Measurements from ENCODE around the gene PCBP4. TPM values are rescaled to one million over a fixed set of nuclear protein-coding genes. Genes with fewer than 3 reads are reported as not detected.

Gene PCBP4
- total and polyA plus RNA-seq, 7 experiments from 2014 or later = 8.0 to 21.1 (median 13.8) TPM

DNA sequence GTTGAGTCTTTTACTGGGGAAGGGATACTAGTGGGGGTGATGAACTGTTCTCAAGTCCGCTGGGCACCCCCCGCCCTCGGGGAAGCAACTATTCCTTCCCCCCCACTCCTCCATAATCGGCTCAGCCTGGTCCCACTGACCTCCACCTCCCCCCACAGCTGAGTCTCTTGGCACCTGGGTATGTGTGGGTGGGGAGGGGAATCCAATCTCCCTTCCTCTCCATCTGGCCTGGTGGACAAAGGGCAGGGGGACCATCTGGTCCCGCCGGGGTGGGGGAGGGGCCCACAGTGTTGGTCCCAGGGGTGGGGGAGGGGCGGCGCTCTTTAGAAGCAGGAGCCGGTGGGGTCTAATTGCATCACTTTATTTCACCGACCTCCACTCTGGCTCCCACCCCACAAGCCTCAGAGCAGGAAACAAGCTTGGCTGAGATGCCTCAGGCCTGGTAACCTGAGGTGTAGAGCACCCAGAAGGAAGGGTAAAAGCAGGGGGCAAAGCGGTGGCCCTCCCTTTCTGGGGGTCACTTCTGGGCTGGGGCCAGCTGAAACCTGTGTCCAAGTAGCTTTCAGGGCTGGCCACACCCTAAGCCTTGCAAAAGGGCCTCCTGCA lies 1.0 kb upstream of the PCBP4 start:
- Histone ChIP-seq H3K4me1 (ENCODE audit: control insufficient read depth in 2 of 2, insufficient read depth in 2 of 2, low read length in 2 of 2) (peaks cover 7 to 9% of the 10 kb centered on the region in 2 donors), H3K27me3 (ENCODE audit: control insufficient read depth in 2 of 2, insufficient read depth in 2 of 2, low read length in 2 of 2) (no peaks in the 10 kb centered on the region), H3K4me3 (ENCODE audit: low read length) (peak overlapping the region; percentile 11), H3K9me3 (ENCODE audit: control insufficient read depth in 2 of 3, low read length in 3 of 3) (no peaks in the 10 kb centered on the region), H3K36me3 (ENCODE audit: control insufficient read depth in 2 of 3, insufficient read depth in 3 of 3, low read length in 3 of 3) (no peaks in the 10 kb centered on the region), H3K27ac (ENCODE audit: low read depth, low read length) (peak overlapping the region; percentile 69)
- Mint-ChIP-seq H3K4me1 (peaks cover 23 to 49% (median 27%) of the 10 kb centered on the region in 7 donors), H3K4me3 (peak overlapping the region; percentile 64 to 95 (median 82)), H3K9me3 (no peaks in the 10 kb centered on the region), H3K27ac (peak overlapping the region in 7 of 9 donors; percentile 4 to 77 (median 65)), H3K27me3 (peaks cover 0 to 10% (median 0%) of the 10 kb centered on the region in 5 donors), H3K36me3 (peaks cover 0 to 3% (median 0%) of the 10 kb centered on the region in 5 donors)
- ChIA-PET CTCF (no interaction called here), POLR2A (interaction anchor here (0.6 to 3.6 kb wide), 5 partner anchors 8 to 223 kb away, joined by 3 to 16 read pairs (median 3); partner anchors contain the start of gene ACY1)
- DNase-seq (no peak), ATAC-seq (no peak)
- intact Hi-C loops (cut with micrococcal nuclease) = no loop called here

DNA sequence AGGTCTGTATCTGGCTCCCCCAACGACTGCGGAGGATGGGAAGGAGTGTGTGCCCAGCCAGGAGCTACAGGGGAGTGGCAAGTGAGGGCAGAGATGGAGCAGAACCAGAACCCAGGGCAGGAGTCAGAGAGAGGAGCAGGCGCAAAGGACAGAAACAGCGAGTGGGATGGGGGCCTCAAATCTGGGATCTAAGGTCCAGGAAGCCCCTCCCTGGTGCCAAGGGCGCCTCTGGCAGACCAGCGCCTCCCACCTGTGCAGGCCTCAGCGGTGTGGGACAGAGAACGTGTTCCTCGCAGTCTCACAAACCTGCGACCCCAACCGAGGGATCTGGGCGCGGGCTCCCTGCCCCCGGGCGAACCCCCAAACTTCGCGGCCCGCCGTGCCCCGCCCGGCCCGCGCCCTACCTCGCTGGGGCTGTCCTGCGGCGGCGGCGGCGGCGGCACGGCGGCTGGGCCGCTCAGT lies 301 bp downstream of the PCBP4 start:
- peak; percentile 73 for ATAC-seq
- ChIA-PET POLR2A (interaction anchor here (0.9 to 3.6 kb wide), 6 partner anchors 13 to 35 kb away, joined by 3 to 16 read pairs (median 4); partner anchors contain the start of genes ACY1, PARP3 and RRP9), CTCF (no interaction called here)
- no peaks in the 10 kb centered on the region for H3K36me3 ChIP-seq (ENCODE audit: control insufficient read depth in 2 of 3, insufficient read depth in 3 of 3, low read length in 3 of 3)
- Mint-ChIP-seq H3K36me3 (peaks cover 0 to 3% (median 0%) of the 10 kb centered on the region in 5 donors), H3K4me1 (peaks cover 21 to 44% (median 24%) of the 10 kb centered on the region in 7 donors), H3K9me3 (no peaks in the 10 kb centered on the region), H3K27me3 (peaks cover 0 to 10% (median 0%) of the 10 kb centered on the region in 5 donors), H3K27ac (peak overlapping the region in 8 of 9 donors; percentile 36 to 80 (median 66)), H3K4me3 (peak overlapping the region; percentile 77 to 95 (median 84))
- DNase-seq = peak in 4 of 9 donors; percentile 19 to 40 (median 27)
- intact Hi-C loops (cut with micrococcal nuclease) = loop anchor here in 1 of 2 donors (1.0 kb wide), 1 partner anchor 25 kb away; the partner anchor contains the start of gene PARP3
- H3K9me3 ChIP-seq (ENCODE audit: control insufficient read depth in 2 of 3, low read length in 3 of 3) = no peaks in the 10 kb centered on the region
- peaks cover 7 to 9% of the 10 kb centered on the region in 2 donors for H3K4me1 ChIP-seq (ENCODE audit: control insufficient read depth in 2 of 2, insufficient read depth in 2 of 2, low read length in 2 of 2)
- H3K27ac ChIP-seq (ENCODE audit: low read depth, low read length) = peak overlapping the region; percentile 75
- H3K27me3 ChIP-seq (ENCODE audit: control insufficient read depth in 2 of 2, insufficient read depth in 2 of 2, low read length in 2 of 2) = no peaks in the 10 kb centered on the region
- peak overlapping the region; percentile 70 for H3K4me3 ChIP-seq (ENCODE audit: low read length)

DNA sequence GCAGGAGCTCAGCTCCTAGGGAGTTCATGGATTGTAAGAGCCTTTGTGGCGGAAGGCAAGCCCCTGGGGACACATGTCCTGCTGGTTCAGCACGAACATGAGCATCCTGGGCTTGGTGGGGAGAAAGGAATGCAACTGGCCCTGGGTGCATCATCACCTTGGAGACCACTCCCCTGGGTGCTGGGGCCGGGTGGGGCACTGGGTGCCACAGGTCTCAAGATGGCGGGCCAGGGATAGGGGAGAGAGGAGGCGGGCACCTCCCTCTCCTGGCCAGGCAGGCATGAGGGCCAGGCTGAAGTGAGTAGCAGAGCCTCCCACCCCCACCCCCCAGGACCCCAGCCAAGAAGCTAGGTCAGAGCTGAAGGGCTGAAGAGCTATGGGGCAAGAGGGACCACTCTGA lies 768 bp downstream of the PCBP4 start:
- Mint-ChIP-seq H3K36me3 (peaks cover 0 to 3% (median 0%) of the 10 kb centered on the region in 5 donors), H3K27ac (peak overlapping the region in 8 of 9 donors; percentile 36 to 80 (median 66)), H3K9me3 (no peaks in the 10 kb centered on the region), H3K4me1 (peaks cover 21 to 43% (median 24%) of the 10 kb centered on the region in 7 donors), H3K27me3 (peaks cover 0 to 10% (median 0%) of the 10 kb centered on the region in 5 donors), H3K4me3 (peak overlapping the region; percentile 77 to 95 (median 84))
- ATAC-seq (no peak), DNase-seq (no peak)
- Histone ChIP-seq H3K4me3 (ENCODE audit: low read length) (peak overlapping the region; percentile 70), H3K27ac (ENCODE audit: low read depth, low read length) (peak overlapping the region; percentile 75), H3K36me3 (ENCODE audit: control insufficient read depth in 2 of 3, insufficient read depth in 3 of 3, low read length in 3 of 3) (no peaks in the 10 kb centered on the region), H3K9me3 (ENCODE audit: control insufficient read depth in 2 of 3, low read length in 3 of 3) (no peaks in the 10 kb centered on the region), H3K4me1 (ENCODE audit: control insufficient read depth in 2 of 2, insufficient read depth in 2 of 2, low read length in 2 of 2) (peaks cover 7 to 9% of the 10 kb centered on the region in 2 donors), H3K27me3 (ENCODE audit: control insufficient read depth in 2 of 2, insufficient read depth in 2 of 2, low read length in 2 of 2) (no peaks in the 10 kb centered on the region)
- intact Hi-C loops (cut with micrococcal nuclease) = no loop called here
- ChIA-PET CTCF (no interaction called here), POLR2A (interaction anchor here (0.9 to 3.6 kb wide), 5 partner anchors 9 to 35 kb away, joined by 3 to 16 read pairs (median 5); partner anchors contain the start of genes ABHD14A, ACY1, PARP3 and RRP9)

DNA sequence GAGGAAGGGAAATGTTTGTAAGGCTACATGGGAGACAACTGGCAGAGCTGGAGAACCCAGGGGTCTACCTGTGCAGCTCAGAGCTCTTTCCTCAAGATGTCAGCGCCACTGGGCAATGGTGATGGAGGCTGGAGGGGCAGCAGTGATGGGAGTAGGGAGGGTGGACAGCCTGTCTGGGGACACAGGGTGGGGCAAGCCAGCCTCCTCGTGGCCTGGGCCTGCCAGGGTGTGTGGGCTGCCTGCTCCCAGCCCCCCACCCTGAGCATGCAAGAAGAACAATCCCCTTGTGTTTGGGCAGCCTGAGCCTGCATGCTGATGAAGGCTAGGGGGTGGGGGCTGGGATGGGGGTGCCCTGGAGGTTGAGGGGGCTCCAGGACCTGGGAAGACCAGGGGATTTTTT lies 1.2 kb downstream of the PCBP4 start:
- ChIA-PET POLR2A (interaction anchor here (1.1 to 3.6 kb wide), 5 partner anchors 8 to 24 kb away, joined by 3 to 16 read pairs (median 6); partner anchors contain the start of genes ABHD14A, ABHD14B, ACY1 and PARP3), CTCF (no interaction called here)
- peaks cover 7 to 9% of the 10 kb centered on the region in 2 donors for H3K4me1 ChIP-seq (ENCODE audit: control insufficient read depth in 2 of 2, insufficient read depth in 2 of 2, low read length in 2 of 2)
- Mint-ChIP-seq H3K4me1 (peaks cover 18 to 39% (median 24%) of the 10 kb centered on the region in 7 donors), H3K27me3 (peaks cover 0 to 10% (median 0%) of the 10 kb centered on the region in 5 donors), H3K9me3 (no peaks in the 10 kb centered on the region), H3K27ac (peak overlapping the region in 6 of 9 donors; percentile 9 to 79 (median 72)), H3K4me3 (peak overlapping the region; percentile 74 to 95 (median 82)), H3K36me3 (peaks cover 0 to 3% (median 0%) of the 10 kb centered on the region in 5 donors)
- no peaks in the 10 kb centered on the region for H3K36me3 ChIP-seq (ENCODE audit: control insufficient read depth in 2 of 3, insufficient read depth in 3 of 3, low read length in 3 of 3)
- no peak for DNase-seq
- intact Hi-C loops (cut with micrococcal nuclease) = no loop called here
- H3K27ac ChIP-seq (ENCODE audit: low read depth, low read length) = no peak overlapping the region
- H3K9me3 ChIP-seq (ENCODE audit: control insufficient read depth in 2 of 3, low read length in 3 of 3) = no peaks in the 10 kb centered on the region
- H3K4me3 ChIP-seq (ENCODE audit: low read length) = no peak overlapping the region
- ATAC-seq = no peak
- H3K27me3 ChIP-seq (ENCODE audit: control insufficient read depth in 2 of 2, insufficient read depth in 2 of 2, low read length in 2 of 2) = no peaks in the 10 kb centered on the region

DNA sequence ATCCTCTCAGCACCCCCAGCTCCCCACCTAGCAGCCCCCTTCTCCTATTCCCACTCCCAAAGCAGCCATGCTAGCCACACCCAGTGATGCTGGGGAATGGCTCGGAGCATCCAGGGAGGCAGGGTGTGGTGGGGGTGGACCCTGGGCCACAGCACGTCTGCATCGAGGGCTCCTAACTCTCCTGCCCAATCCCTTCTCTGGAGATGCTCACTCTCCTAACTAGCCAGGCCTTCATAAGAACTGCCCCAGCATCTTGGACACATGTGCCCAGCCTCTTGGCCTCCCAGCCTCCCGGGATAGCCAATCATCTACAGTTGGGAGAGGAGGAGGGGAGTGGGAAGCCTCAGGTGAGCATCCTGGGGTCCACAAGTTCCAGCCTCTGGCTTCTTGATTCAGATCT lies 2.7 kb downstream of the PCBP4 start:
- H3K4me1 Mint-ChIP-seq = peaks cover 18 to 31% (median 24%) of the 10 kb centered on the region in 7 donors
- H3K27ac Mint-ChIP-seq = no peak overlapping the region
- no peak overlapping the region for H3K27ac ChIP-seq (ENCODE audit: low read depth, low read length)
- no peaks in the 10 kb centered on the region for H3K9me3 ChIP-seq (ENCODE audit: control insufficient read depth in 2 of 3, low read length in 3 of 3)
- CTCF ChIA-PET = interaction anchor here (0.8 kb wide), 1 partner anchor 9 kb away, joined by 4 read pairs; the partner anchor contains the start of gene ABHD14B
- intact Hi-C loops (cut with micrococcal nuclease) = no loop called here
- peaks cover 7 to 9% of the 10 kb centered on the region in 2 donors for H3K4me1 ChIP-seq (ENCODE audit: control insufficient read depth in 2 of 2, insufficient read depth in 2 of 2, low read length in 2 of 2)
- H3K27me3 ChIP-seq (ENCODE audit: control insufficient read depth in 2 of 2, insufficient read depth in 2 of 2, low read length in 2 of 2) = no peaks in the 10 kb centered on the region
- POLR2A ChIA-PET = interaction anchor here (1.0 to 1.4 kb wide), 3 partner anchors 9 to 15 kb away, joined by 3 to 6 read pairs (median 3); partner anchors contain the start of gene ABHD14B
- peaks cover 0 to 10% (median 0%) of the 10 kb centered on the region in 5 donors for H3K27me3 Mint-ChIP-seq
- peak overlapping the region in 1 of 10 donors; percentile 27 for H3K4me3 Mint-ChIP-seq
- H3K9me3 Mint-ChIP-seq = no peaks in the 10 kb centered on the region
- no peak overlapping the region for H3K4me3 ChIP-seq (ENCODE audit: low read length)
- no peak for ATAC-seq
- no peak for DNase-seq
- no peaks in the 10 kb centered on the region for H3K36me3 ChIP-seq (ENCODE audit: control insufficient read depth in 2 of 3, insufficient read depth in 3 of 3, low read length in 3 of 3)
- H3K36me3 Mint-ChIP-seq = peaks cover 0 to 6% (median 0%) of the 10 kb centered on the region in 5 donors

DNA sequence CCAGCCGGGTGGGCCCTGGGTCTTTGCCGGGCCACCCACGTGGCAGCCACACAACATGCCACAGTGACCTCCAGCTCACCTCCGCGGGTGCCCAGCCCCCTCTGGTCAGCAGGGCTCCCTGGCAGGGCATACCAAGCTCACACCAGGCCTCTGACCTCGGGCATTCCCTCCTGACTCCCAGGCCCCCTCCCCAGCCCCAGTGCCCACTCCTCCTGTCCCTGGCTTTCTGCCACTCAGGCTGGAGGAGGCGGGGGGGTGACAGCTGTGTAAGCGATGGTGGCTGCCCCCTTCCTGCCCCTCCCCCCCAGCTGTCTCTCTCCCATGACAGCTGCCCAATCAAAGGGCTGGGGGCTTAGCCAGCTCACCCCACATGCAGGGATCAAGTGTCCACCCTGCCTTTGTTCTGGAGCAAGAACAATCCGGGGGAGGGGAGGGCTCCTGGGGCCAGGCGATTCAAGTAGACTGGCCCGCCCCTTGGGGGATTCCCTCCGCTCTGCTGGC lies 3.3 kb downstream of the PCBP4 start:
- intact Hi-C loops (cut with micrococcal nuclease) = no loop called here
- POLR2A ChIA-PET = no interaction called here

More for the DNA sequence above, 3.3 kb downstream of the PCBP4 start:
- H3K36me3 ChIP-seq (ENCODE audit: control insufficient read depth in 2 of 3, insufficient read depth in 3 of 3, low read length in 3 of 3) = peaks cover 0 to 1% (median 0%) of the 10 kb centered on the region in 3 experiments
- Mint-ChIP-seq H3K9me3 (no peaks in the 10 kb centered on the region), H3K36me3 (peaks cover 0 to 6% (median 0%) of the 10 kb centered on the region in 5 donors), H3K4me3 (no peak overlapping the region), H3K4me1 (peaks cover 15 to 28% (median 23%) of the 10 kb centered on the region in 7 donors), H3K27me3 (peaks cover 0 to 10% (median 0%) of the 10 kb centered on the region in 5 donors), H3K27ac (no peak overlapping the region)
- CTCF ChIA-PET = no interaction called here
- no peaks in the 10 kb centered on the region for H3K27me3 ChIP-seq (ENCODE audit: control insufficient read depth in 2 of 2, insufficient read depth in 2 of 2, low read length in 2 of 2)
- H3K27ac ChIP-seq (ENCODE audit: low read depth, low read length) = no peak overlapping the region
- no peak overlapping the region for H3K4me3 ChIP-seq (ENCODE audit: low read length)
- no peak for DNase-seq
- H3K9me3 ChIP-seq (ENCODE audit: control insufficient read depth in 2 of 3, low read length in 3 of 3) = no peaks in the 10 kb centered on the region
- peaks cover 7 to 9% of the 10 kb centered on the region in 2 donors for H3K4me1 ChIP-seq (ENCODE audit: control insufficient read depth in 2 of 2, insufficient read depth in 2 of 2, low read length in 2 of 2)
- no peak for ATAC-seq

Data from naive thymus-derived CD4-positive, alpha-beta T cell (primary cell).